Measurements from ENCODE around the gene NELL2. TPM values are rescaled to one million over a fixed set of nuclear protein-coding genes. Genes with fewer than 3 reads are reported as not detected.

The NELL2 gene
- total RNA-seq, 4 donors from 2014 or later, result 0.23 to 11.4 (median 1.7) TPM

- Histone ChIP-seq H3K27ac (no peak overlapping the region), H3K4me3 (no peak overlapping the region), H3K4me1 (no peaks in the 10 kb centered on the region), H3K9me3 (no peaks in the 10 kb centered on the region), H3K27me3 (no peaks in the 10 kb centered on the region), H3K36me3 (no peaks in the 10 kb centered on the region)
- no peak for DNase-seq
- TF ChIP-seq POLR2A (IDR thresholded peaks at IDR 0.05), result no peak
- no peak for TF ChIP-seq CTCF (IDR thresholded peaks at IDR 0.05)
- intact Hi-C loops (cut with DNase I), result no loop called here
- WGBS, 2 donors, result 83 to 86% methylated on average over 9 of the region's 9 CpGs
Observed at GRCh38 chr12:44526655-44527182, 349.4 kb downstream of the NELL2 start.

- no peaks in the 10 kb centered on the region for H3K36me3 ChIP-seq
- intact Hi-C loops (cut with DNase I), result no loop called here
- H3K27me3 ChIP-seq, result no peaks in the 10 kb centered on the region
- H3K4me1 ChIP-seq, result no peaks in the 10 kb centered on the region
- no peaks in the 10 kb centered on the region for H3K9me3 ChIP-seq
- no peak for DNase-seq
- WGBS, 2 donors, result 68% methylated on average over 4 of the region's 4 CpGs
- H3K27ac ChIP-seq, result no peak overlapping the region
- no peak overlapping the region for H3K4me3 ChIP-seq
- TF ChIP-seq CTCF (IDR thresholded peaks at IDR 0.05) (no peak), POLR2A (IDR thresholded peaks at IDR 0.05) (no peak)
Observed at GRCh38 chr12:44525806-44526654, 350.1 kb downstream of the NELL2 start.

GRCh38 chr12:44523828-44524227 is 352.3 kb downstream of the NELL2 start:
- TF ChIP-seq POLR2A (IDR thresholded peaks at IDR 0.05) (no peak), CTCF (IDR thresholded peaks at IDR 0.05) (no peak)
- Histone ChIP-seq H3K27ac (no peak overlapping the region), H3K27me3 (no peaks in the 10 kb centered on the region), H3K36me3 (no peaks in the 10 kb centered on the region), H3K9me3 (no peaks in the 10 kb centered on the region), H3K4me3 (no peak overlapping the region), H3K4me1 (no peaks in the 10 kb centered on the region)
- intact Hi-C loops (cut with DNase I), result no loop called here
- DNase-seq, result no peak
- 78 to 89% methylated on average over 2 of the region's 2 CpGs for WGBS, 2 donors

GRCh38 chr12:44521702-44522101 is 354.4 kb downstream of the NELL2 start:
- WGBS, 2 donors, result 56 to 81% methylated on average over 3 of the region's 3 CpGs
- intact Hi-C loops (cut with DNase I), result no loop called here
- no peaks in the 10 kb centered on the region for H3K36me3 ChIP-seq
- no peaks in the 10 kb centered on the region for H3K4me1 ChIP-seq
- no peak for DNase-seq
- H3K9me3 ChIP-seq, result no peaks in the 10 kb centered on the region
- no peak overlapping the region for H3K4me3 ChIP-seq
- TF ChIP-seq CTCF (IDR thresholded peaks at IDR 0.05) (no peak), POLR2A (IDR thresholded peaks at IDR 0.05) (no peak)
- no peak overlapping the region for H3K27ac ChIP-seq
- no peaks in the 10 kb centered on the region for H3K27me3 ChIP-seq

- no peaks in the 10 kb centered on the region for H3K9me3 ChIP-seq
- DNase-seq, result no peak
- TF ChIP-seq POLR2A (IDR thresholded peaks at IDR 0.05) (no peak), CTCF (IDR thresholded peaks at IDR 0.05) (no peak)
- WGBS, 2 donors, result 80 to 88% methylated on average over 3 to 6 of the region's 6 CpGs
- intact Hi-C loops (cut with DNase I), result no loop called here
- H3K27ac ChIP-seq, result no peak overlapping the region
- no peak overlapping the region for H3K4me3 ChIP-seq
- no peaks in the 10 kb centered on the region for H3K4me1 ChIP-seq
- H3K27me3 ChIP-seq, result no peaks in the 10 kb centered on the region
- H3K36me3 ChIP-seq, result no peaks in the 10 kb centered on the region
Observed at GRCh38 chr12:44519931-44520330, 356.2 kb downstream of the NELL2 start.

All from esophagus squamous epithelium (tissue), 5 donors.